HUES6 (cell line): ENCODE measurements around the gene ADAP1.

Experiments
- H3K27ac ChIP-seq: 2 replicates; pipeline ENCODE4 v1.7.0; 2013; ENCODE audit warnings: low read depth, mild to moderate bottlenecking, low read length, inconsistent platforms
- H3K27me3 ChIP-seq: 2 replicates; pipeline ENCODE4 v1.6.1; 2013; ENCODE audit warnings: low read length; ENCODE audit not compliant: control insufficient read depth, insufficient read depth
- H3K36me3 ChIP-seq: 2 replicates; pipeline ENCODE4 v1.6.1; 2013; ENCODE audit warnings: low read length; ENCODE audit not compliant: control insufficient read depth, insufficient read depth
- H3K4me1 ChIP-seq: 2 replicates; pipeline ENCODE4 v1.6.1; 2013; ENCODE audit warnings: low read length; ENCODE audit not compliant: control insufficient read depth, insufficient read depth
- H3K4me3 ChIP-seq: 2 replicates; pipeline ENCODE4 v1.5.1; 2013; ENCODE audit warnings: low read depth, low read length
- H3K9ac ChIP-seq: one replicate; pipeline ENCODE4 v1.6.1; 2013; ENCODE audit warnings: mild to moderate bottlenecking, low read length
- H3K9me3 ChIP-seq: 2 replicates; pipeline ENCODE4 v1.6.1; 2013; ENCODE audit warnings: low read depth, low read length; ENCODE audit not compliant: control insufficient read depth, insufficient read depth

Gene ADAP1

GRCh38 chr7:906776-907157 lies 47.7 kb downstream of the ADAP1 start:
- Histone ChIP-seq H3K4me1 (peaks cover 11% of the 10 kb centered on the region), H3K9ac (no peak overlapping the region), H3K27ac (no peak overlapping the region), H3K36me3 (no peaks in the 10 kb centered on the region), H3K4me3 (no peak overlapping the region), H3K9me3 (no peaks in the 10 kb centered on the region), H3K27me3 (peaks cover 54% of the 10 kb centered on the region)

- no peaks in the 10 kb centered on the region for H3K9me3 ChIP-seq
- H3K27ac ChIP-seq = no peak overlapping the region
- no peak overlapping the region for H3K4me3 ChIP-seq
- peaks cover 9% of the 10 kb centered on the region; the same call in 1 of the 2 replicates for H3K4me1 ChIP-seq
- no peaks in the 10 kb centered on the region for H3K36me3 ChIP-seq
- H3K9ac ChIP-seq = no peak overlapping the region
- H3K27me3 ChIP-seq = peaks cover 49% of the 10 kb centered on the region
Measured at GRCh38 chr7:904847-905246, 49.6 kb downstream of the ADAP1 start.

GRCh38 chr7:903921-904755 lies 50.3 kb downstream of the ADAP1 start:
- H3K9me3 ChIP-seq = no peaks in the 10 kb centered on the region
- peaks cover 42% of the 10 kb centered on the region for H3K27me3 ChIP-seq
- no peaks in the 10 kb centered on the region for H3K36me3 ChIP-seq
- H3K27ac ChIP-seq = no peak overlapping the region
- H3K4me3 ChIP-seq = no peak overlapping the region
- no peak overlapping the region for H3K9ac ChIP-seq
- H3K4me1 ChIP-seq = peaks cover 6% of the 10 kb centered on the region; the same call in 1 of the 2 replicates

GRCh38 chr7:902996-903395 lies 51.5 kb downstream of the ADAP1 start:
- Histone ChIP-seq H3K4me3 (no peak overlapping the region), H3K27ac (no peak overlapping the region), H3K36me3 (peaks cover 3% of the 10 kb centered on the region; the same call in 1 of the 2 replicates), H3K27me3 (peaks cover 35% of the 10 kb centered on the region), H3K9me3 (no peaks in the 10 kb centered on the region), H3K9ac (no peak overlapping the region), H3K4me1 (peaks cover 8% of the 10 kb centered on the region; the same call in 1 of the 2 replicates)

DNA sequence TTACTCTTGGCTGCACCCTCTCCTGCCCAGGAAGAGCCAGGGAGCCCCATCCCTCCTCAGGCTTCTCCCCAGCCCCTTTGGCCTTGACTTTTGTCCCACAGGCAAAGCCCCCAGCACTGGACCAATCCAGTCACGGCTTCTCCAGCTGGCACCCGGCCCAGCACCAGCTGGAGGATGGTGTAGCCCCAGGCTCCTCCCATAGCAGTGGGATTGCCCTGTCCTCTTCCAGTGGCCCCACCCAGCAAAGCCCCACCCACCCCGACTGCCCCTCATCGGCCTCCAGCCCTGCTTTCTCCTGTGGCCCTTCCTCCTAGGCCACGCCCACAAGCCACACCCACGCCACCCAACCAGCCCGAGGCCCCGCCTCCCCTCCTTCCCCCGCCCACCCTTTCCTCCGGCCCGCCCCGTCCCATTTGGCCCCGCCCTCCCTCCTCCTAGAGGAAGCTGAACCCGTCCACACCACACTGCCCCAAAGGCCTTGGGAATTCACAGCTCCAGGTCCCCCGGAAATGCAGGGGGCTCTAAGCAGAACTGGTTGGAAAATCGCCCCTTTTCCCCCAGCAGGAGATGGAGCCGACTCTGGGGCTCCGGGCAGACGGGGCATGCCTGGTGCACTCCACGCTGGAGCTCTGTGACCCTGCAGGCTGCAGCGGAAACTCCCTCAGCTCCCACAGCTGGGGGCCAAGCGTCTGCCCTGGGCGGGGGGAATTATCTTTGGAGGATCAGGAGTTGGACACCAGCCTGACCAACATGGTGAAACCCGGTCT lies 52.9 kb downstream of the ADAP1 start:
- Histone ChIP-seq H3K4me1 (peaks cover 8% of the 10 kb centered on the region; the same call in 1 of the 2 replicates), H3K9ac (no peak overlapping the region), H3K9me3 (no peaks in the 10 kb centered on the region), H3K27me3 (peaks cover 21% of the 10 kb centered on the region), H3K27ac (no peak overlapping the region), H3K36me3 (peaks cover 15% of the 10 kb centered on the region), H3K4me3 (peak overlapping the region; percentile 43)

DNA sequence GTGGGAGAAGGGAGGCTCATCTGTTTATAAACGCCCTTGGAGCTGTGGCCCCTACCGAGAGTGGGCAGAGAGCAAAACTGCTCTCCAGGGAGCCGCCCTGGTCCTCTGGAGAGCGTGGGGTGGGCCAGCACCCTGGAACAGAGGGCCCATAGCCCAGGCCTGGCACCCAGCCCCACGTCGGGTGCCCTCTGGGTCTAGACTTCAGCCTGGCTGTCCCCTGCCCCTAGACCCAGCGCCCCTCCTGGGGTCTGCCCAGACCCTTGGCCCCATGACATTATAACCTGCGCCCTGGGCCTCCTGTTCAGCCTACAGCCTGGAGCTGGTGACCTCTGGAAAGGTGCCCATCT lies 53.5 kb downstream of the ADAP1 start:
- no peak overlapping the region for H3K27ac ChIP-seq
- no peak overlapping the region for H3K4me3 ChIP-seq
- no peaks in the 10 kb centered on the region for H3K9me3 ChIP-seq
- H3K27me3 ChIP-seq = peaks cover 21% of the 10 kb centered on the region
- H3K36me3 ChIP-seq = peaks cover 20% of the 10 kb centered on the region
- peaks cover 8% of the 10 kb centered on the region; the same call in 1 of the 2 replicates for H3K4me1 ChIP-seq
- H3K9ac ChIP-seq = no peak overlapping the region

GRCh38 chr7:900331-901040 lies 54.0 kb downstream of the ADAP1 start:
- Histone ChIP-seq H3K4me1 (peaks cover 8% of the 10 kb centered on the region; the same call in 1 of the 2 replicates), H3K27me3 (peaks cover 18% of the 10 kb centered on the region), H3K9ac (no peak overlapping the region), H3K27ac (no peak overlapping the region), H3K4me3 (no peak overlapping the region), H3K36me3 (peaks cover 26% of the 10 kb centered on the region), H3K9me3 (no peaks in the 10 kb centered on the region)

GRCh38 chr7:899806-900205 lies 54.7 kb downstream of the ADAP1 start:
- H3K27ac ChIP-seq = no peak overlapping the region
- H3K9me3 ChIP-seq = no peaks in the 10 kb centered on the region
- H3K4me1 ChIP-seq = peaks cover 8% of the 10 kb centered on the region; the same call in 1 of the 2 replicates
- no peak overlapping the region for H3K9ac ChIP-seq
- H3K27me3 ChIP-seq = peaks cover 11% of the 10 kb centered on the region
- peaks cover 33% of the 10 kb centered on the region for H3K36me3 ChIP-seq
- H3K4me3 ChIP-seq = no peak overlapping the region

DNA sequence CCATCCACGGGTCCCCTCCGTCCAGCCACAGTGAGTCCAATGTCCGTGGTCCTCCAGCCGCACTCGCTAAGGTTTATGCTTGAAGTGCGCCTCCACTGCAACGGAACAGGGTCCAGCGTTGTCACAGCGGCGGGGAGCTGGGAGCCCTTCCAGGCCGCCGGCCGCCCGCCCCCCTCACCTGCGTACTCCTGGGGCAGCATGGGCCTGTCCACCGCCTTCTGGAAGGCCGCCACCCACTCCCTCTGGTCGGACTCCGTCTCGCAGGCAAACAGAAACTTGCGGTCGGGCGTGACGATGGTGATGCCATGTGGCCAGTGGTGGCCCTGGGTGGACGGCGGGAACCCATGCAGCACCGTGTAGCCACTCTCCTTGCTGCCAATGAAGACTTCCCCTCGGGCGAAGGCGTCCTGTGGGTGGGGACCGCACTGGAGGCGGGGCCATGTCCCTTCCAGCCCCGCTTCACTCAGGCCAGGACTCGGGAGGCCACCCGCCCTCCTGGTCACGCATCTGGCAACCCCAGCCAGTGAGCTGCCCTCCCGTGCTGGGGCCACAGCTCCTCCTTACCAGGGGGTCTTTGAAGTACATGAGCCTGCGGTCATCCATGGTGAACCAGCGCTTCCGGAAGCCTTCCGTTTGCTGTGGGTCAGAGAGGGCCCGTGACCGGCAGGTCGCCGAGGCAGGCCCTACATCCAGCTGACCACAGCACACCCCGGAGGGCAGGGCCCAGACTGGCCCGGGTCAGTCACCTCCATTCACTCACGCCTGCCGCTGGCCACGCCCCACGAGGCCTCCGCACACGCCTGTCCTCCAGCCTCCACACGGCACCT lies 55.4 kb downstream of the ADAP1 start:
- peaks cover 8% of the 10 kb centered on the region; the same call in 1 of the 2 replicates for H3K4me1 ChIP-seq
- H3K4me3 ChIP-seq = no peak overlapping the region
- no peaks in the 10 kb centered on the region for H3K9me3 ChIP-seq
- peaks cover 4% of the 10 kb centered on the region; the same call in 1 of the 2 replicates for H3K27me3 ChIP-seq
- H3K9ac ChIP-seq = no peak overlapping the region
- H3K36me3 ChIP-seq = peaks cover 40% of the 10 kb centered on the region
- no peak overlapping the region for H3K27ac ChIP-seq

DNA sequence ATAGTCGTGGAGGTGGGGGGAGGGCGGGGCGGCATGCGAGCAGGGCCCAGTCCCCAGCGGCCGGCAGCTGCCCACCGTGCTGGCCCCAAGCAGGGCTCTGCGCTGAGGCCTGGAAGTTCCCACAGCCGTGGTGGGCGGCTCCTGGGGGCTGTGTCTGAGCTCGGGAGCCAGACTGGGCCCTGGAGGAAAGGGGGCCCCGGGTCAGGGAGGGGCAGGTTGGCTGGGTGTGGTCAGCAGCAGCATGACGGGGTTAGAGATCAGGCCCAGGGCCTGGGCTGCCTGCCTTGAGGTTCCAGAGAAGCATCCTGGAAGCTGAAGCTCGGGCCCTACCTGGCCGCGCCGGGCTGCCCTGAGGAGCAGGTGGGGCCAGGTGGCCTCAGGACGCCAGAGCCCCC lies 56.0 kb downstream of the ADAP1 start:
- Histone ChIP-seq H3K9me3 (no peaks in the 10 kb centered on the region), H3K27me3 (no peaks in the 10 kb centered on the region; the same call in 1 of the 2 replicates), H3K4me1 (peaks cover 8% of the 10 kb centered on the region; the same call in 1 of the 2 replicates), H3K4me3 (no peak overlapping the region), H3K9ac (no peak overlapping the region), H3K36me3 (peaks cover 46% of the 10 kb centered on the region), H3K27ac (no peak overlapping the region)
